Astrocyte (in vitro differentiated cells and primary cell): ENCODE data around the gene URI1. TPM values are rescaled to one million over a fixed set of nuclear protein-coding genes. Genes with fewer than 3 reads are reported as not detected.

Experiments used
- DNase-seq: peaks from one replicate; pipeline ENCODE4 v3.0.0-alpha.2; 2010; ENCODE audit warnings: low read depth
- FAIRE-seq: peaks from 2 replicates; lab custom pipeline; 2011; peaks lifted over from hg19 to GRCh38; lab: Jason Lieb, UNC
- H2AFZ ChIP-seq: 2 replicates; pipeline ENCODE4 v1.6.0; 2012; ENCODE audit warnings: low read depth, low read length, inconsistent platforms
- H3K27ac ChIP-seq: 2 replicates; pipeline ENCODE4 v1.5.1; 2011; ENCODE audit warnings: low read depth, low read length, inconsistent platforms
- H3K27me3 ChIP-seq: 2 replicates; pipeline ENCODE4 v1.6.0; 2011; ENCODE audit warnings: low read length, inconsistent platforms; ENCODE audit not compliant: insufficient read depth
- H3K36me3 ChIP-seq: 2 replicates; pipeline ENCODE4 v1.5.1; 2011; ENCODE audit warnings: low read length, inconsistent platforms; ENCODE audit not compliant: insufficient read depth
- H3K4me1 ChIP-seq: 2 replicates; pipeline ENCODE4 v1.5.1; 2011; ENCODE audit warnings: low read length, inconsistent platforms; ENCODE audit not compliant: insufficient read depth
- H3K4me2 ChIP-seq: 2 replicates; pipeline ENCODE4 v1.6.0; 2012; ENCODE audit warnings: low read length, inconsistent platforms
- H3K4me3 ChIP-seq: 2 replicates; pipeline ENCODE4 v1.5.1; 2011; ENCODE audit warnings: low read depth, mild to moderate bottlenecking, low read length, inconsistent platforms; ENCODE audit not compliant: insufficient read depth
- H3K79me2 ChIP-seq: 2 replicates; pipeline ENCODE4 v1.6.0; 2012; ENCODE audit warnings: mild to moderate bottlenecking, low read length, inconsistent platforms; ENCODE audit not compliant: insufficient read depth
- H3K9ac ChIP-seq: 2 replicates; pipeline ENCODE4 v1.6.0; 2012; ENCODE audit warnings: mild to moderate bottlenecking, low read length, inconsistent platforms
- H3K9me3 ChIP-seq: 2 replicates; pipeline ENCODE4 v1.5.1; 2012; ENCODE audit warnings: low read depth, mild to moderate bottlenecking, low read length, inconsistent platforms; ENCODE audit not compliant: insufficient read depth
- H4K20me1 ChIP-seq: 2 replicates; pipeline ENCODE4 v1.6.0; 2012; ENCODE audit warnings: low read length, inconsistent platforms; ENCODE audit not compliant: insufficient read depth
- H3K27ac Mint-ChIP-seq: one replicate; pipeline ENCODE4 v1.8.0; 2021; ENCODE audit warnings: mild to moderate bottlenecking, mixed read lengths; ENCODE audit not compliant: unreplicated experiment
- H3K27me3 Mint-ChIP-seq: one replicate; pipeline ENCODE4 v1.8.0; 2021; ENCODE audit warnings: low read depth, mixed read lengths; ENCODE audit not compliant: unreplicated experiment
- H3K36me3 Mint-ChIP-seq: one replicate; pipeline ENCODE4 v1.8.0; 2021; ENCODE audit warnings: low read depth, mixed read lengths; ENCODE audit not compliant: unreplicated experiment
- H3K4me1 Mint-ChIP-seq: one replicate; pipeline ENCODE4 v1.8.0; 2021; ENCODE audit warnings: low read depth, mixed read lengths; ENCODE audit not compliant: unreplicated experiment
- H3K4me3 Mint-ChIP-seq: one replicate; pipeline ENCODE4 v1.8.0; 2021; ENCODE audit warnings: mild to moderate bottlenecking, moderate library complexity, mixed read lengths; ENCODE audit not compliant: unreplicated experiment
- H3K9me3 Mint-ChIP-seq: one replicate; pipeline ENCODE4 v1.8.0; 2021; ENCODE audit warnings: mild to moderate bottlenecking, mixed read lengths; ENCODE audit not compliant: unreplicated experiment
- CTCF ChIP-seq: IDR thresholded peaks from 2 replicates; pipeline ENCODE4 v1.5.1; 2011; ENCODE audit warnings: low read depth, mild to moderate bottlenecking, inconsistent platforms, low read length, moderate library complexity; ENCODE audit not compliant: insufficient read depth
- EZH2 ChIP-seq: IDR thresholded peaks from 2 replicates; pipeline ENCODE4 v1.6.1; 2012; ENCODE audit warnings: mild to moderate bottlenecking, low read length, inconsistent platforms; ENCODE audit not compliant: insufficient read depth
- total RNA-seq: library from RNA; stranded (reverse); gene quantifications from 2 replicates; pipeline ENCODE4 v1.2.1, GENCODE V29; 2021

Gene URI1
- total RNA-seq, 1 donor from 2014 or later: 61.4 TPM

- H3K4me1 Mint-ChIP-seq: peaks cover 5% of the 10 kb centered on the region
- DNase-seq: no peak
- H3K36me3 Mint-ChIP-seq: no peaks in the 10 kb centered on the region
- Histone ChIP-seq H3K27ac (no peak overlapping the region), H3K4me3 (no peak overlapping the region), H3K9me3 (no peaks in the 10 kb centered on the region), H3K9ac (no peak overlapping the region), H3K79me2 (peaks cover 21% of the 10 kb centered on the region), H3K4me2 (no peak overlapping the region), H3K27me3 (no peaks in the 10 kb centered on the region), H3K4me1 (peaks cover 3% of the 10 kb centered on the region), H2AFZ (no peak overlapping the region), H4K20me1 (peaks cover 10% of the 10 kb centered on the region), H3K36me3 (no peaks in the 10 kb centered on the region)
- TF ChIP-seq CTCF (no peak), EZH2 (no peak)
- no peak overlapping the region for H3K4me3 Mint-ChIP-seq
- H3K9me3 Mint-ChIP-seq: peaks cover 5% of the 10 kb centered on the region
- H3K27me3 Mint-ChIP-seq: peaks cover 10% of the 10 kb centered on the region
- no peak for FAIRE-seq
- no peak overlapping the region for H3K27ac Mint-ChIP-seq
These were observed 2.4 kb upstream of the URI1 start for GRCh38 chr19:29939628-29940027.

- TF ChIP-seq CTCF: no peak
- TF ChIP-seq EZH2: no peak
- no peak overlapping the region for H3K27ac ChIP-seq
- Mint-ChIP-seq H3K9me3 (peaks cover 2% of the 10 kb centered on the region), H3K4me1 (peaks cover 8% of the 10 kb centered on the region), H3K27ac (no peak overlapping the region), H3K27me3 (peaks cover 10% of the 10 kb centered on the region), H3K36me3 (no peaks in the 10 kb centered on the region), H3K4me3 (peak overlapping the region; percentile 88)
- H3K4me2 ChIP-seq: no peak overlapping the region
- no peaks in the 10 kb centered on the region for H3K27me3 ChIP-seq
- DNase-seq: no peak
- H4K20me1 ChIP-seq: peaks cover 22% of the 10 kb centered on the region
- H3K4me1 ChIP-seq: peaks cover 3% of the 10 kb centered on the region
- no peaks in the 10 kb centered on the region for H3K9me3 ChIP-seq
- peaks cover 36% of the 10 kb centered on the region for H3K79me2 ChIP-seq
- no peak overlapping the region for H3K9ac ChIP-seq
- no peaks in the 10 kb centered on the region for H3K36me3 ChIP-seq
- no peak overlapping the region for H3K4me3 ChIP-seq
- no peak for FAIRE-seq
- H2AFZ ChIP-seq: no peak overlapping the region
These were observed 961 bp upstream of the URI1 start for GRCh38 chr19:29940971-29941585.
